Pancreas (tissue), 10 donors: ENCODE results near the gene TPGS1. TPM values are rescaled to one million over a fixed set of nuclear protein-coding genes. Genes with fewer than 3 reads are reported as not detected.
A peak's percentile ranks its signal among the peaks of the same experiment; 100 is the strongest.
"Not testable (repeated sequence)": the region's sequence is repeated elsewhere in the genome, so short reads cannot be mapped to it uniquely, and the experiment has no call there.

Experiments
- ATAC-seq, 4 donors: fragments of 200-7000 bp; cut with Tn5 transposase; one replicate each; pipeline versions ENCODE4 v1.8.0 to v1.9.1; 2020; ENCODE audit warnings: mild to moderate bottlenecking in 4 of 4, moderate library complexity in 4 of 4
- DNase-seq, 6 donors: peaks; one replicate each; pipeline ENCODE4 v3.0.0-alpha.2; 2020
- FAIRE-seq: peaks from 2 replicates; lab custom pipeline; 2012; peaks lifted over from hg19 to GRCh38; lab: Jason Lieb, UNC
- H3K27ac ChIP-seq, 4 donors: fragments of 200-600 bp; sonication (generic); 1 replicate in 3 of 4; 2 replicates in 1 of 4; pipeline versions ENCODE4 v1.5.0 to v1.8.0; 2020
- H3K27me3 ChIP-seq, 4 donors: fragments of 200-600 bp; one replicate each; pipeline ENCODE4 v1.8.0; 2021
- H3K36me3 ChIP-seq, 3 donors: fragments of 200-600 bp; sonication (generic) in 1 of 3; one replicate each; pipeline versions ENCODE4 v1.5.0 to v1.8.0; 2020 to 2021
- H3K4me1 ChIP-seq, 3 donors: fragments of 200-600 bp; one replicate each; pipeline ENCODE4 v1.8.0; 2021
- H3K4me3 ChIP-seq, 4 donors: fragments of 200-600 bp; sonication (generic) in 2 of 4; one replicate each; pipeline versions ENCODE4 v1.5.0 to v1.8.0; 2020 to 2021
- H3K9me3 ChIP-seq, 4 donors: fragments of 200-600 bp; one replicate each; pipeline ENCODE4 v1.8.0; 2021
- CTCF ChIP-seq, 4 donors: fragments of 200-600 bp; sonication (generic) in 3 of 4; IDR thresholded peaks; one replicate each; pipeline versions ENCODE4 v1.5.0 to v1.8.0; 2021; ENCODE audit warnings: antibody characterized with exemption in 4 of 4
- WGBS, 2 donors: extraction: QIAGEN DNeasy Blood & Tissue Kit; methylation state at CpG; one replicate each; pipeline ENCODE4 v1.1.7; 2013; 5-methylcytosine and 5-hydroxymethylcytosine counted together
- intact Hi-C, 3 donors: fragments of 100-400 bp; cut with DNase I; formaldehyde crosslinking; loops; one replicate each; pipeline versions ENCODE4 v1.11.1 to v1.14.2; 2022
- polyA plus RNA-seq, 2 donors: library from polyadenylated mRNA; stranded (reverse); fragments of 200-250 nt; gene quantifications; one replicate each; pipeline ENCODE4 v1.2.3, GENCODE V29; 2013
- total RNA-seq, 6 donors: library from RNA; stranded (reverse); fragmentation: NEBNext Ultra II Directional in 4 of 6; extraction: Animal tissue kit (Norgen Biotek cat#: 25700) in 4 of 6; gene quantifications; one replicate each; pipeline versions ENCODE4 v1.2.1 to v1.2.4, GENCODE V29; 2021 to 2023
- donor health status: healthy with polysubstance abuse.
- donor health status: DM: no; HTN: no; CAD: no; lungs with moderate emphysema.
- donor health status: DM: no; HTN: no; CAD: no.
- donor health status: control.
- donor health status: control.
- donor health status: Bipolar disorder and iron deficiency.
- donor health status: DM: yes; HTN: yes; CAD: no.
- donor health status: DM: no; HTN: no; CAD: no.
- donor health status: DM: no; HTN: no; CAD: no.
- donor health status: DM: yes; HTN: yes; CAD: no.

The TPGS1 gene
- total and polyA plus RNA-seq, 8 donors: 8.8 to 29.7 (median 11.2) TPM

GRCh38 chr19:478976-479375 is 28.3 kb upstream of the TPGS1 start:
- WGBS, 2 donors: 67 to 75% methylated on average over 14 of the region's 14 CpGs
- ATAC-seq: no peak
- Histone ChIP-seq H3K27ac (no peak overlapping the region), H3K9me3 (no peaks in the 10 kb centered on the region), H3K4me3 (no peak overlapping the region), H3K4me1 (no peaks in the 10 kb centered on the region), H3K36me3 (no peaks in the 10 kb centered on the region), H3K27me3 (no peaks in the 10 kb centered on the region)
- TF ChIP-seq CTCF (IDR thresholded peaks at IDR 0.05): no peak
- intact Hi-C loops: no loop called here
- no peak for FAIRE-seq
- peak in 1 of 6 donors; percentile 25 for DNase-seq

- Histone ChIP-seq H3K27me3 (no peaks in the 10 kb centered on the region), H3K4me1 (no peaks in the 10 kb centered on the region), H3K27ac (no peak overlapping the region), H3K9me3 (no peaks in the 10 kb centered on the region), H3K4me3 (peak overlapping the region in 2 of 4 donors; percentile 23 to 28), H3K36me3 (no peaks in the 10 kb centered on the region)
- peak; percentile 75 to 91 (median 87) for DNase-seq
- 17 to 23% methylated on average over 36 of the region's 36 CpGs for WGBS, 2 donors
- TF ChIP-seq CTCF (IDR thresholded peaks at IDR 0.05): peak; percentile 30 to 58 (median 49)
- intact Hi-C loops: no loop called here
- FAIRE-seq: no peak
- ATAC-seq: peak; percentile 94 to 98 (median 96)
Observed at GRCh38 chr19:480016-480855, 27.1 kb upstream of the TPGS1 start.

GRCh38 chr19:481100-481499 is 26.2 kb upstream of the TPGS1 start:
- not testable (repeated sequence) for FAIRE-seq

GRCh38 chr19:482186-483041 is 24.9 kb upstream of the TPGS1 start:
- Histone ChIP-seq H3K27me3 (no peaks in the 10 kb centered on the region), H3K27ac (no peak overlapping the region), H3K4me1 (no peaks in the 10 kb centered on the region), H3K4me3 (no peak overlapping the region), H3K36me3 (no peaks in the 10 kb centered on the region), H3K9me3 (no peaks in the 10 kb centered on the region)
- ATAC-seq (peak in 1 of 4 donors; percentile 14), FAIRE-seq (no peak), DNase-seq (peak in 1 of 6 donors; percentile 61)
- no peak for TF ChIP-seq CTCF (IDR thresholded peaks at IDR 0.05)
- WGBS, 2 donors: 40 to 46% methylated on average over 20 of the region's 20 CpGs
- intact Hi-C loops: no loop called here

More at GRCh38 chr19:481100-481499, 26.2 kb upstream of the TPGS1 start:
- H3K4me1 ChIP-seq, H3K27ac ChIP-seq, ATAC-seq, H3K27me3 ChIP-seq, DNase-seq, intact Hi-C loops, H3K4me3 ChIP-seq, H3K36me3 ChIP-seq, H3K9me3 ChIP-seq: not testable (repeated sequence)
- WGBS, 2 donors: 78 to 90% methylated on average over 3 of the region's 3 CpGs

GRCh38 chr19:483332-484072 is 23.8 kb upstream of the TPGS1 start:
- no peak overlapping the region for H3K4me3 ChIP-seq
- ATAC-seq (no peak), FAIRE-seq (no peak), DNase-seq (peak in 1 of 6 donors; percentile 62)
- WGBS, 2 donors: 30 to 35% methylated on average over 19 to 21 of the region's 21 CpGs
- intact Hi-C loops: no loop called here
- H3K4me1 ChIP-seq: no peaks in the 10 kb centered on the region
- no peaks in the 10 kb centered on the region for H3K36me3 ChIP-seq
- no peaks in the 10 kb centered on the region for H3K27me3 ChIP-seq
- no peaks in the 10 kb centered on the region for H3K9me3 ChIP-seq
- H3K27ac ChIP-seq: no peak overlapping the region
- no peak for TF ChIP-seq CTCF (IDR thresholded peaks at IDR 0.05)
